IMR-90 (cell line): Measurements from ENCODE around the gene PALMD. TPM values are rescaled to one million over a fixed set of nuclear protein-coding genes. Genes with fewer than 3 reads are reported as not detected.

Experiments used
- ATAC-seq: fragments of 200-7000 bp; cut with Tn5 transposase; 2 replicates; pipeline ENCODE4 v1.9.1; 2020; ENCODE audit warnings: low read depth, mild to moderate bottlenecking, moderate library complexity
- BruUV-seq: library from RNA; stranded (reverse); fragments of 400-500 nt; replicated peaks from 2 replicates; lab custom pipeline; 2021; lab: Mats Ljungman, UMichigan
- CTCF ChIA-PET: fragments of 300-600 bp; formaldehyde crosslinking; extraction: SDS; loops from one replicate; lab custom pipeline; 2021; ENCODE audit warnings: antibody characterized with exemption; lab: Yijun Ruan, JAX
- POLR2A ChIA-PET: fragments of 300-600 bp; sonication (Branson Sonifier 250); formaldehyde crosslinking; loops from one replicate; lab custom pipeline; 2022; ENCODE audit warnings: antibody characterized with exemption; ENCODE audit not compliant: unreplicated experiment; lab: Charles Lee
- DNase-seq: peaks from one replicate; pipeline ENCODE4 v3.0.0; 2013
- H2AFZ ChIP-seq: replicated peaks from 2 replicates; pipeline ENCODE3; 2013; ENCODE audit warnings: low read length, mild to moderate bottlenecking; ENCODE audit not compliant: poor library complexity
- H2AK5ac ChIP-seq: 2 replicates; pipeline ENCODE4 v1.6.1; 2013; ENCODE audit warnings: low read depth, low read length, inconsistent platforms
- H2AK9ac ChIP-seq: replicated peaks from 2 replicates; pipeline ENCODE3; 2013; ENCODE audit warnings: mild to moderate bottlenecking, low read depth, low read length, moderate library complexity; ENCODE audit not compliant: poor library complexity
- H2BK120ac ChIP-seq: 2 replicates; pipeline ENCODE4 v1.6.1; 2013; ENCODE audit warnings: low read depth, low read length, inconsistent platforms
- H2BK15ac ChIP-seq: 3 replicates; pipeline ENCODE4 v1.6.1; 2013; ENCODE audit warnings: low read depth, low read length, inconsistent platforms
- H2BK20ac ChIP-seq: 2 replicates; pipeline ENCODE4 v1.6.1; 2013; ENCODE audit warnings: low read depth, mild to moderate bottlenecking, inconsistent platforms, low read length, moderate library complexity
- H2BK5ac ChIP-seq: 2 replicates; pipeline ENCODE4 v1.6.1; 2013; ENCODE audit warnings: mild to moderate bottlenecking, low read depth, low read length, inconsistent platforms; ENCODE audit not compliant: poor library complexity, severe bottlenecking
- H3K14ac ChIP-seq: replicated peaks from 2 replicates; pipeline ENCODE4 v1.6.1; 2013; ENCODE audit warnings: low read depth, low read length, inconsistent platforms
- H3K18ac ChIP-seq: 2 replicates; pipeline ENCODE4 v1.6.1; 2013; ENCODE audit warnings: low read depth, low read length, control low read depth
- H3K23ac ChIP-seq: 2 replicates; pipeline ENCODE4 v1.6.1; 2013; ENCODE audit warnings: low read depth, low read length, inconsistent platforms
- H3K27ac ChIP-seq: 2 replicates; pipeline ENCODE4 v1.5.1; 2013; ENCODE audit warnings: mild to moderate bottlenecking, control low read depth, low read length; ENCODE audit not compliant: insufficient read depth
- H3K27me3 ChIP-seq: 2 replicates; pipeline ENCODE4 v1.6.1; 2013; ENCODE audit warnings: low read length; ENCODE audit not compliant: control insufficient read depth, insufficient read depth
- H3K36me3 ChIP-seq: 2 replicates; pipeline ENCODE4 v1.6.1; 2013; ENCODE audit warnings: low read length, mixed read lengths; ENCODE audit not compliant: control insufficient read depth, insufficient read depth
- H3K4ac ChIP-seq: 2 replicates; pipeline ENCODE4 v1.6.1; 2013; ENCODE audit warnings: low read depth, low read length, inconsistent platforms
- H3K4me1 ChIP-seq: 2 replicates; pipeline ENCODE4 v1.6.1; 2013; ENCODE audit warnings: low read length, mixed read lengths; ENCODE audit not compliant: control insufficient read depth, insufficient read depth
- H3K4me2 ChIP-seq: 2 replicates; pipeline ENCODE4 v1.6.1; 2013; ENCODE audit warnings: low read depth, mild to moderate bottlenecking, control low read depth, low read length, moderate library complexity
- H3K4me3 ChIP-seq: 2 replicates; pipeline ENCODE4 v1.5.1; 2013; ENCODE audit warnings: low read depth, mild to moderate bottlenecking, control low read depth, low read length, moderate library complexity; ENCODE audit not compliant: insufficient read depth
- H3K56ac ChIP-seq: 2 replicates; pipeline ENCODE4 v1.6.1; 2013; ENCODE audit warnings: low read length, inconsistent platforms; ENCODE audit not compliant: insufficient read depth; ENCODE audit errors: extremely low read depth
- H3K79me1 ChIP-seq, 2 experiments: 2 replicates each; pipeline ENCODE4 v1.6.1; 2013; ENCODE audit warnings: low read length in 2 of 2, inconsistent platforms in 1 of 2, low read depth in 1 of 2
- H3K9ac ChIP-seq: 2 replicates; pipeline ENCODE4 v1.6.1; 2013; ENCODE audit warnings: low read depth, low read length, control low read depth
- H3K9me1 ChIP-seq: 2 replicates; pipeline ENCODE4 v1.6.1; 2013; ENCODE audit warnings: low read length, inconsistent platforms; ENCODE audit not compliant: insufficient read depth
- H3K9me3 ChIP-seq: 2 replicates; pipeline ENCODE4 v1.6.1; 2013; ENCODE audit warnings: low read length; ENCODE audit not compliant: control insufficient read depth, insufficient read depth
- H4K20me1 ChIP-seq: 2 replicates; pipeline ENCODE4 v1.6.1; 2013; ENCODE audit warnings: low read length, inconsistent platforms; ENCODE audit not compliant: insufficient read depth
- H4K5ac ChIP-seq: 2 replicates; pipeline ENCODE4 v1.6.1; 2013; ENCODE audit warnings: mild to moderate bottlenecking, low read depth, low read length, control low read depth
- H4K8ac ChIP-seq, 2 experiments: 2 replicates each; pipeline ENCODE4 v1.6.1; 2013; ENCODE audit warnings: low read depth in 2 of 2, low read length in 2 of 2, control low read depth in 1 of 2, inconsistent platforms in 1 of 2
- H4K91ac ChIP-seq: 2 replicates; pipeline ENCODE4 v1.6.1; 2013; ENCODE audit warnings: low read depth, low read length, inconsistent platforms; ENCODE audit not compliant: insufficient read depth
- BHLHE40 ChIP-seq: fragments of 150-350 bp; IDR thresholded peaks from 2 replicates; pipeline ENCODE4 v1.6.1; 2016; ENCODE audit warnings: mild to moderate bottlenecking, low read depth, low read length
- CEBPB ChIP-seq: IDR thresholded peaks from 2 replicates; pipeline ENCODE4 v1.6.1; 2012; ENCODE audit warnings: low read depth, low read length, improper control_type of control experiment
- CHD1 ChIP-seq: IDR thresholded peaks from 2 replicates; pipeline ENCODE4 v1.6.1; 2012; ENCODE audit warnings: low read depth, low read length, improper control_type of control experiment
- CTCF ChIP-seq: conservative IDR thresholded peaks from 2 replicates; pipeline ENCODE4 v1.5.1; 2012; ENCODE audit warnings: mild to moderate bottlenecking, low read depth, low read length, improper control_type of control experiment
- FOS ChIP-seq: fragments of 150-350 bp; IDR thresholded peaks from 2 replicates; pipeline ENCODE4 v1.6.1; 2016; ENCODE audit warnings: low read depth, low read length
- MAZ ChIP-seq: IDR thresholded peaks from 2 replicates; pipeline ENCODE4 v1.6.1; 2012; ENCODE audit warnings: low read depth, mild to moderate bottlenecking, low read length, improper control_type of control experiment, moderate library complexity, borderline replicate concordance
- MXI1 ChIP-seq: IDR thresholded peaks from 2 replicates; pipeline ENCODE4 v1.6.1; 2012; ENCODE audit warnings: low read depth, mild to moderate bottlenecking, low read length, moderate library complexity, borderline replicate concordance
- NFE2L2 ChIP-seq: fragments of 150-350 bp; IDR thresholded peaks from 2 replicates; pipeline ENCODE4 v1.6.1; 2016; ENCODE audit warnings: low read depth, mild to moderate bottlenecking, low read length
- POLR2A ChIP-seq: IDR thresholded peaks from 2 replicates; pipeline ENCODE4 v1.6.1; 2012; ENCODE audit warnings: mild to moderate bottlenecking, low read depth, low read length
- RAD21 ChIP-seq: IDR thresholded peaks from 2 replicates; pipeline ENCODE4 v1.6.1; 2012; ENCODE audit warnings: low read length, improper control_type of control experiment
- RCOR1 ChIP-seq: IDR thresholded peaks from 2 replicates; pipeline ENCODE4 v1.6.1; 2012; ENCODE audit warnings: mild to moderate bottlenecking, low read length, improper control_type of control experiment; ENCODE audit not compliant: insufficient replicate concordance
- RFX5 ChIP-seq: IDR thresholded peaks from 2 replicates; pipeline ENCODE4 v1.8.0; 2012; ENCODE audit warnings: low read depth, mild to moderate bottlenecking, low read length, moderate library complexity
- SMC3 ChIP-seq: fragments of 150-350 bp; IDR thresholded peaks from 2 replicates; pipeline ENCODE4 v1.6.1; 2016; ENCODE audit warnings: low read depth, mild to moderate bottlenecking, antibody characterized with exemption, low read length, moderate library complexity
- USF2 ChIP-seq: fragments of 150-350 bp; IDR thresholded peaks from 2 replicates; pipeline ENCODE4 v1.6.1; 2017; ENCODE audit warnings: mild to moderate bottlenecking, antibody characterized with exemption, low read length, low read depth
- WGBS, 2 experiments: methylation state at CpG; one replicate each; pipeline versions ENCODE4 v1.1.5 to v1.1.7; 2013; ENCODE audit warnings: missing lambda C conversion rate in 2 of 2; ENCODE audit not compliant: insufficient read length in 1 of 2; ENCODE audit errors: extremely low coverage in 2 of 2; 5-methylcytosine and 5-hydroxymethylcytosine counted together
- dilution Hi-C: fragments of 300-500 bp; cut with HindIII; formaldehyde crosslinking; loops from one replicate; pipeline ENCODE4 v1.14.3; 2018; ENCODE audit warnings: low sequenced_read_pairs; ENCODE audit not compliant: unreplicated experiment
- in situ Hi-C: fragments of 300-500 bp; cut with MboI; formaldehyde crosslinking; loops from 3 replicates; pipeline ENCODE4 v1.14.3; 2019; ENCODE audit warnings: low sequenced_read_pairs, inconsistent platforms, mixed read lengths
- intact Hi-C: fragments of 100-400 bp; cut with micrococcal nuclease; formaldehyde crosslinking; loops from 2 replicates; pipeline ENCODE4 v1.10.0; 2022
- polyA plus RNA-seq, 3 experiments: library from polyadenylated mRNA; depleted of rRNA; stranded (reverse); fragments of >200 nt; gene quantifications; 2 replicates each; pipeline ENCODE4 v1.2.3, GENCODE V29; 2012; ENCODE audit warnings: low replicate concordance in 1 of 3
- total RNA-seq: library from RNA; depleted of rRNA; stranded (reverse); fragments of >200 nt; gene quantifications from 2 replicates; pipeline ENCODE4 v1.2.3, GENCODE V29; 2012
- TF ChIP-seq, protein P1 (sequence below): fragments of 150-350 bp; IDR thresholded peaks from 2 replicates; pipeline ENCODE4 v1.6.1; 2016; ENCODE audit warnings: low read depth, mild to moderate bottlenecking, low read length, moderate library complexity, borderline replicate concordance

PALMD gene
- total and polyA plus RNA-seq, 2 of the 4 experiments (the other 2 are of a cell fraction), result 0.51 to 0.72 TPM

DNA sequence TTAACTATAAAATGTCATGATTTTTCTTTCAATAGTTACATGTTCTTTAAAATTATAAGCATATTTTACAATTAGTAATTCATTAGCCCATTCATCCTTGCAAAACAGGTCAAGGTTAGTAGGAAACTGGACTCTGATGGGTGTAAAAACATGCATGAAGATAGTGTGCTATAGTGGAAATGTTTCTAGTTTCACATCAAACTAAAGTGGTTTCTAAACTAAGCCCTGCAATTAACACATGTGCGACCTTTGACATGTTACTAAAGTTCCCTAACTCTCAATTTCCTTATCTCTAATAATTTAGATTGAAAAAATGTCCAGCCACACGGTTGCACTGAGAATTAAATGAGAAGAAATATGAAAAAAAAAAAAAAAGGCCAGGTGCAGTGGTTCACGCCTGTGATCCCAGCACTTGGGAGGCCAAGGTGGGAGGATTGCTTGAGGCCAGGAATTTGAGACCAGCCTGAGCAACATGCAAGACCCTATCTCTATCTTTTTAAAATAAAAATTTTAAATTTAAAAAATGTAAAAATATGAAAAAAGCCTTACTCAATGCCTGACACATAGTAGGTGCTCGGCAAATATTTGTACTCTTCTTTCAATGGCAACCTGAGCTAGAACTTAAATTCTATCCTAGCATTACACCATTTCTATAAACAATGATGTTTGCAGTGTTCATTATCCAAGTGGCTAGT is 44.1 kb upstream of the PALMD start:
- DNase-seq (no peak), ATAC-seq (no peak)
- Histone ChIP-seq H3K79me1 (no peaks in the 10 kb centered on the region), H4K20me1 (no peaks in the 10 kb centered on the region), H3K14ac (no peak overlapping the region; the same call in 1 of the 2 replicates), H3K9me3 (no peaks in the 10 kb centered on the region), H2BK120ac (peak overlapping the region; percentile 65), H3K18ac (peak overlapping the region; percentile 83; the same call in 1 of the 2 replicates), H3K4me3 (no peak overlapping the region), H3K9ac (no peak overlapping the region), H3K27ac (no peak overlapping the region; the same call in 1 of the 2 replicates), H3K56ac (no peak overlapping the region), H2AFZ (no peak overlapping the region), H4K8ac (peak overlapping the region in 1 of 2 experiments; percentile 37; a peak in 2 of 4 replicates), H3K4me1 (peaks cover 14% of the 10 kb centered on the region), H2BK20ac (0 out of 2 replicates have a peak overlapping the region, but pooled peaks have one; percentile 29), H4K5ac (peak overlapping the region; percentile 54; the same call in 1 of the 2 replicates), H4K91ac (no peak overlapping the region), H3K4ac (no peak overlapping the region), H3K9me1 (peaks cover 5% of the 10 kb centered on the region), H3K4me2 (no peak overlapping the region), H3K36me3 (no peaks in the 10 kb centered on the region), H2AK9ac (no peak overlapping the region), H2BK5ac (peak overlapping the region; percentile 51), H3K23ac (no peak overlapping the region), H3K27me3 (no peaks in the 10 kb centered on the region), H2BK15ac (no peak overlapping the region), H2AK5ac (no peak overlapping the region; the same call in 1 of the 2 replicates)
- no TSS peak for BruUV-seq
- dilution Hi-C loops (no loop called here), intact Hi-C loops (no loop called here), in situ Hi-C loops (no loop called here)
- POLR2A ChIA-PET, result no interaction called here
- CTCF ChIA-PET, result no interaction called here
- whole genome bisulfite sequencing, 2 experiments, result no CpG with 5 or more reads among the region's 4 CpGs
- TF ChIP-seq, protein P1, sequence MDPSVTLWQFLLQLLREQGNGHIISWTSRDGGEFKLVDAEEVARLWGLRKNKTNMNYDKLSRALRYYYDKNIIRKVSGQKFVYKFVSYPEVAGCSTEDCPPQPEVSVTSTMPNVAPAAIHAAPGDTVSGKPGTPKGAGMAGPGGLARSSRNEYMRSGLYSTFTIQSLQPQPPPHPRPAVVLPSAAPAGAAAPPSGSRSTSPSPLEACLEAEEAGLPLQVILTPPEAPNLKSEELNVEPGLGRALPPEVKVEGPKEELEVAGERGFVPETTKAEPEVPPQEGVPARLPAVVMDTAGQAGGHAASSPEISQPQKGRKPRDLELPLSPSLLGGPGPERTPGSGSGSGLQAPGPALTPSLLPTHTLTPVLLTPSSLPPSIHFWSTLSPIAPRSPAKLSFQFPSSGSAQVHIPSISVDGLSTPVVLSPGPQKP, result no peak
- no peak for TF ChIP-seq MAZ
- no peak for TF ChIP-seq CTCF
- TF ChIP-seq MXI1, result no peak
- TF ChIP-seq CEBPB, result no peak
- no peak for TF ChIP-seq CHD1
- TF ChIP-seq NFE2L2, result no peak
- TF ChIP-seq RAD21, result no peak
- no peak for TF ChIP-seq USF2
- no peak for TF ChIP-seq SMC3
- TF ChIP-seq BHLHE40, result no peak
- TF ChIP-seq RCOR1, result no peak
- TF ChIP-seq POLR2A, result no peak
- TF ChIP-seq RFX5, result no peak
- TF ChIP-seq FOS, result no peak
